Stimulated activated CD4-positive, alpha-beta T cell treated with anti-CD3 and anti-CD28 coated beads, Interleukin-1b, Interleukin-23, amount 100 ng/mL, for 48 hours (primary cell): ENCODE data around the gene MYCN.

Experiments used
- DNase-seq: peaks from one replicate; pipeline ENCODE4 v3.0.0-alpha.2; 2020

The MYCN gene

DNA sequence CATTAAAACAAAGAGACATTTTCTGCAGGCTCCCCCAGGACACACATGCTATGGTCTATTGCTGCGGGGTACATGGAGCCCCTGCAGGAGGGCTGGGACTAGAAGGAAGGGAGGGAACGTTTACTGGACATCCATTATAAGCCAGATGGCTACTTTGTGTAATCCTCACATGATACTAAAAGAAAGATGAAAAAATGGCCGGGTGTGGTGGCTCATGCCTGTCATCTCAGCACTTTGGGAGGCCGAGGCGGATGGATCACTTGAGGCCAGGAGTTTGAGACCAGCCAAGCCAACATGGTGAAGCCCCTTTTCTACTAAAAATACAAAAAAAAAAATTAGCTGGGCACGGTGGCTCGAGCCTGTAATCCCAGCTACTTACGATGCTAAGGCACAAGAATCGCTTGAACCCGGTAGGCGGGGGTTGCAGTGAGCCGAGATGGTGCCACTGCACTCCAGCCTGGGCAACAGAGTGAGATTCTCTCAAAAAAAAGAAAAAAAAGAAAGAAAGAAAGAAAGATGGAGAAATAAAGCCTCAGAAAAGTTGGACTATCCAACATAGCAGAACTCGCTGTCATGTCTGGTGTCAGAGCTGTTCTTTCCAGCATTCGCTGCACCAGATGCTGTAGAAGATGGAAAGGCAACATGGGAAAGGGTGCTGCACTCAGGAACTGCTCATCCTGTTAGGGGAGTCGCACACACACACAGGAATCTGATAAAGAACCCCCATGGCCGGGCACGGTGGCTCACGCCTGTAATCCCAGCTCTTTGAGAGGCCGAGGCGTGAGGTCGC is 7.8 kb upstream of the MYCN start:
- no peak for DNase-seq

DNA sequence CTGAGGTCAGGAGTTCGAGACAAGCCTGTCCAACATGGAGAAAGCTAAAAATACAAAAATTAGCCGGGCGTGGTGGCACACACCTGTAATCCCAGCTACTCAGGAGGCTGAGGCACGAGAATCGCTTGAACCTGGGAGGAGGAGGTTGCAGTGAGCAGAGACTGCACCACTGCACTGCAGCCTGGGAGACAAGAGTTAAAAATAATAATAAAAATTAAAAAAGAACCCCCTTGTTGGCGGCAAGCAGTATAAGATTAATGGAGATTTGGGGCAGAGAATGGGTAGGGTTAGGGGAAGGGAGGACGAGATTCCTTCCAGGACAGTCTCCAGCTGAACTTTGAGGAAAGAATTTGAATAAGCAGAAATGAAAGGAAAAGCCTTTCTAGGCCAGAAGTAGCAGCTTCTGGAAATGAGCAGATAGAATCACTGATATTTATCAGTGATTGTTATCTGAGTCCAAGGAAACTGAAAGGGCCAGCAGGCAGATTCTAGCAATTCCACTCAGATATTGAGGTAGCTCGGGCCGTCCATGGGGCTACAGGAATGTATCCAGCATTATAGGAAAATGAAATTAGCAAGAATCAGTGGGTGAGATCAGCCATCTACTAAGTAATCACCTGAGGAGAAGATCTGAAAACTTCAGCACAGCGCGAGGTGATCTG is 7.0 kb upstream of the MYCN start:
- DNase-seq, result no peak

DNA sequence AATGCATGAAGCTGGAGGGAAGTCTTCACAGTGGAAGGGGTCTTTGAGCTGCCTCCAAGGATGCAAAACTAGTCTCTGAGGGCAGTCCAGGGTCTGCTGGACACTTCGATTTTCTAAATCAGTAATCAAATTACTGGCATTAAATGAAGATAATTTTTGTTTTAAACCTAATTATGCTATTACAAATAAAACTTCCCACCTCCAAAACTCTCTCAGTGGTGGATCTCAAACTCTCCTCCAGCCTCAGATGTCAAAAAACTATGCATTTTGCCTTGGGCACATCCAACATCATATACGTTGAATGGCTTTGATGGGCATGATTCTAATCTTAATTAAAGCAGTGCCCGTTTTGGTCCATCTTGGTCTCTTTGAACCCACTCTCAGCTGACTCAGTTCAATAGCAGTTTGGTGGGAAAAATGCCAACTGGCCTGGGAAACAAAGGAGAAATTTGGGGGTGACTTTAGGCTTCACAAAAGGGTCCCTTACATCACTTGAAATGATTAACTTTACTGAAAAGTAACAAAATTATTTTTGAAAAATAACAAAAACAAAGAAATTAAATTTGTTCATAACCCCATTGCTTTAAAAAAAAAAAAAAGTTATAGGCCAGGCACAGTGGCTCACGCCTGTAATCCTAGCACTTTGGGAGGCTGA is 5.9 kb upstream of the MYCN start:
- DNase-seq, result no peak

- no peak for DNase-seq
Observed at GRCh38 chr2:15935189-15935588, 5.2 kb upstream of the MYCN start.

DNA sequence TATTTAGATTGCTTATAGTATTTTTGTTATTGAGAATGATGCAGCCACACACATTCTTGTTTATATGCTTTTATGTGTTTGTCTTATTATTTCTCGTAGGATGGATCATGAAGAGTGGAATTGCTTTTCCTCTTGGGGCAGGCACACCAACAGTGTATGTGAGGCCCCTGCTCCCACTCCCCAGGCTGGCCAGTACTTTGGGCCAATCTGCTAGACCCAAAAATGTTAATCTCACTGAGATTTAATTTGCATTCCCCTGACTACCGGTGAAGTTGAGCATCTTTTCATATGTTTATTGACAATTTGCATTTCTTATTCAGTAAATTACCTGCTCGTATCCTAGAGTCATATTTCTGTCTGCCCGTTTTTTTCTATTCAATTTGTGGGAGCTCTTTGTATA is 4.7 kb upstream of the MYCN start:
- no peak for DNase-seq

DNA sequence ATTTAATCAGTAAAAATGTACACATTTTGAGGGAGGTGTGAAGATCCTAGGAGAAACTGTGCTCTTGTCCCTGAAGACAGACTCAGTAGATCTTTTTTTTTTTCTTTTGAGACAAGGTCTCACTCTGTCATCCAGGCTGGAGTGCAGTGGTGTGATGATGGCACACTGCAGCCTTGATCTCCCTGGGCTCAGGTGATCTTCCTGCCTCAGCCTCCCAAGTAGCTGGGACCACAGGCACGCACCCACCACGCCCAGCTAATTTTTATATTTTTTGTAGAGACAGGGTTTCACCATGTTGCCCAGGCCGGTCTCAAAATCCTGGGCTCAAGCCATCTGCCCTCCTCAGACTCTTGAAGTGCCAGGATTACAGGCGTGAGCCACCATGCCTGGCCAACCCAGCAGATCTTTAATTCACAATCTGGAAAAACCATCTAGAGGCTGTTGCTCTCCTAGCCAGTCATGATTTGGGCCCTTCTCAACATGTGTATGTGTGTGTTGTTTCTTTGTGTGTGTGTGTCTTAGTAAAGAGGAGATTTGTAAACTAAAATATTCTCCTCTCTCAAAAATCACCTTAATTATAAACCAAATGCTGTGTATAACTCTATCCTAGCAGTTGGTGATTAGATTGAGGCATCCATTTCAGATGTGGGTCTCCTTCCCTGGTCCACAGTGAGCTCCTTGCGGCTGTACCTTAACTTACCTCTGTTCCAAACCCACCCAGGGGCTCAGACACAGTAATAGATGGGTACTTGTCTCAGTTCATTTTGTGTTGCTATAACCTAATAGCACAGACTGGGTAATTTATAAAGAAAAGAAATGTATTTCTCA is 3.9 kb upstream of the MYCN start:
- DNase-seq, result no peak

GRCh38 chr2:15937105-15937881 is 3.1 kb upstream of the MYCN start:
- no peak for DNase-seq

GRCh38 chr2:15937882-15938802 is 2.2 kb upstream of the MYCN start:
- no peak for DNase-seq

GRCh38 chr2:15938803-15939555 is 1.4 kb upstream of the MYCN start:
- no peak for DNase-seq

- DNase-seq, result no peak
Observed at GRCh38 chr2:15939556-15939853, 845 bp upstream of the MYCN start.

GRCh38 chr2:15940661-15941480 is 521 bp downstream of the MYCN start:
- DNase-seq, result no peak

DNA sequence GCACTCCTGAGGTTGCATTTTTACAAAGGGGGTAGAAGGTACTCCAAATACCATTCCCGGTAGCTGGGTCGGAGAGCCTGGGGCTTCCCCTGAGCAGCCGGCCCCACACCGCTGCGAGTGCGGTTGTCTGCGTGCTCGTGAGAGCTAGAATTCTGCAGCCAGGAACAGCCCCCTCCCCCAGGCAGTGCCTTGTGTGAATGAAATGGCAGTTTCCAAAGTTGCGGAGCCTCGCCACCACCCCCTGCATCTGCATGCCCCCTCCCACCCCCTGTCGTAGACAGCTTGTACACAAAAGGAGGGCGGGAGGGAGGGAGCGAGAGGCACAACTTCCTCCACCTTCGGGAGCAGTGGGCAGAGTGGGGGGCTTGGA is 1.1 kb downstream of the MYCN start:
- DNase-seq, result no peak

GRCh38 chr2:15941871-15942710 is 1.7 kb downstream of the MYCN start:
- no peak for DNase-seq

DNA sequence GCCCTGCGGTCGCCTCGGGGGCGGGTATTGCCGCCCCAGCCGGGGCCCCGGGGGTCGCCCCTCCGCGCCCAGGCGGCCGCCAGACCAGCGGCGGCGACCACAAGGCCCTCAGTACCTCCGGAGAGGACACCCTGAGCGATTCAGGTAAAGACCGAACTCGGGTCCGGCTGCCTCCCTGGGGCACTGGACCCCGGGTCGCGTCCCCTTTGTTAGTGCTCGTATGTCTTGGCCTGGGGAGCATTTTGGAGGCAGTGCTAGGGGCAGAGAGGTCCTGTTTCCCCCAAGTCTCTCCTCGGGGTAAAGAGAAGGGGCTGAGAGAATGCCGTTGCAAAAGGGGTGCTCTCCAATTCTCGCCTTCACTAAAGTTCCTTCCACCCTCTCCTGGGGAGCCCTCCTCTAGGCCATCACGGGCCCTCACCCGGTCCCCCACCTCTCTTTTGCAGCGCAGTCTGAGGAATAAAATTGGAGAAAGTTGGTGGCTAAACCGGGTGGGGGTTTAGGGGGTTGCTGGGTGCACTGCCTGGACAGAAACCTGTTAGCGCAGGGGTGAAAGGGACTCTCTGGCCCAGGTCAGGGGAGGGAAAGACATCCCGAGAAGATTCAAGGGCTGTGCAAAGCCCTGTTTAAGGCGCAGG is 2.5 kb downstream of the MYCN start:
- DNase-seq, result no peak

DNA sequence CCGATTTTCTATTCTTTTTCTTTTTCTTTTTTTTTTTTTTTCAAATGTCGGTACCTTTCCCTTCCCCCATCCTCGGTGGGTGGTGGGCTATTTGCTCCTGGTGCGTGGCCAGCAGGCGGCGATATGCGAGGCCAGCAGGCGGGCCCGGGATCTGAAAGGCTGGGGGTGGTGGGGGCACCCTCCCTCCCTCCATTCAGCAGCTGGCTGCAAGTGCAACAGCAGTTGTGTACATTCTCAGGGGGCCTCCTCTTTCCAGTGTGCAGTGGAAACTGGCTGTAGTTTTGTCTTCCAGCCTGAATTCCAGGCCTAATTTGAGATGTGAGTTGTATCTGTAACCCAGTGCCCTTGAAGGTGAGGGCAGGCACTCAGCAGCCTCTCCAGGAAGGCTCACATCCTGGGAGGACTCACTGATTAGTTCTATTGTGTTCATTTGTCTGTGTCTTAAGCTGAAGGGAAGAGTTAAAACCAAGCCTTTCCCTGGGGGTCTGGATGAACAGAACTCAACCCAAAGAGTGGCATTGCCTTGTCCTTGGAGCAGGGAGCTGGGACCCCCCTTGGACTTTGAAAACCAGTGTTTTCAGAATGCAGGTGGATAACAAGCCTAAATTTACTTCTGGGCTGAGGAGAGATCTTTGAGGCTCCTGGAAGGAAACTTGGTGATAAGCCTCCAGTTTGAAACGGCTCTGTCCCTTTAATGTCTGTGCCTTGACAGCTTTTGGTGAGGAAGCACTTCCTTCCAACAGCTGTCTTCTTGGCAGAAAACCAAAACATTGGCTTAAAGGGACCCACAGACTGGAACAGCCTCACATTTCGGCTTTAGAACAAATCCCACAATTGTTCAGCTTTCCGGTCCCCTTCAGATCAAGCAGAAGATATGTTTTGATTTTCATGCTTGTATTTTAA is 3.3 kb downstream of the MYCN start:
- DNase-seq, result no peak

DNA sequence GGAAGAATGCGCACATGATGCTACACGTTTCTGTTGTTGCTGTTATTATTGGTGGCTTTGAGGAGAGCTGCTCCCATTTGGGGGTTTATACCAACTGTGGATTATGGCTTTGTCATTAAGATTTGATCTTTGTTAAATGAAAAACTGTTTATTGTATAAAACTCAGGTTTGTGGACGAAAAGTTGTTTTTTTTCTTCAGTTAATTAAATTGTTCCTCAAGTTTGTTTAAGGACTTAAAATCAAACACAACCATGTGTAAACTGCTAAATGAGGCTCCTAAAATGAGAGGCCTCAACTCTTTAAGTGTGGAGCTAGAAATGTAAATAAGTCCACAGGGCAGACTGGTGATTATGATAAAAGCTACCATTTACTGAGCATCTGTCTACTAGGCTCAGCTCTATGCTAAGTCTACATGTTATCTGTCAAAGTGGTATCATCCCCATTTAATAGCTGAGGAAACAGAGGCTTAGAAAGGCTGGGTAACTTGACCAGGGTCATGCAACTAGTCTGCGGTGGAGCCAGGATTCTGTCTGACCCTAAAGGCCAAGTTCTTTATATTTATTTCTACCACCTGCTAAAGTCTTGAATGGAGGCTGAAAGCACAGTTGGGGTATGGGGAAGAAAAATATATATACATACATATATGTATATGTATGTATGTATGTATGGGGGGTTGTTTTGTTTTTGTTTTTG is 4.1 kb downstream of the MYCN start:
- no peak for DNase-seq
